K562 (cell line): ENCODE results near the gene NEDD8. TPM values are rescaled to one million over a fixed set of nuclear protein-coding genes. Genes with fewer than 3 reads are reported as not detected.

Experiments
- ARHGAP35 ChIP-seq: fragments of 450-650 bp; IDR thresholded peaks from 2 replicates; pipeline ENCODE4 v1.6.1; 2018; ENCODE audit not compliant: partially characterized antibody
- CC2D1A ChIP-seq: fragments of 450-650 bp; IDR thresholded peaks from 2 replicates; pipeline ENCODE4 v1.6.1; 2017; ENCODE audit warnings: mild to moderate bottlenecking
- CCAR2 ChIP-seq: fragments of 200-400 bp; formaldehyde crosslinking; IDR thresholded peaks from 2 replicates; pipeline ENCODE4 v1.6.1; 2017; ENCODE audit warnings: mild to moderate bottlenecking, low read depth, low read length
- ETV5 ChIP-seq: sonication (generic); formaldehyde crosslinking; IDR thresholded peaks from 2 replicates; pipeline ENCODE4 v1.4.0; 2020; ENCODE audit warnings: low read depth, mild to moderate bottlenecking, missing genetic modification reagents
- FOSL1 ChIP-seq: fragments of 200-800 bp; sonication (Bioruptor generic); conservative IDR thresholded peaks from 2 replicates; pipeline ENCODE4 v1.6.1; 2016; ENCODE audit warnings: missing genetic modification characterization, missing compliant biosample characterization
- HLTF ChIP-seq: fragments of 450-650 bp; IDR thresholded peaks from 2 replicates; pipeline ENCODE4 v1.6.1; 2016
- KAT8 ChIP-seq: fragments of 450-650 bp; IDR thresholded peaks from 2 replicates; pipeline ENCODE4 v1.6.1; 2016; ENCODE audit warnings: low read depth, mild to moderate bottlenecking
- KDM1A ChIP-seq, 2 experiments: fragments of 450-650 bp; IDR thresholded peaks; 2 replicates each; pipeline ENCODE4 v1.6.1; 2016; ENCODE audit warnings: mild to moderate bottlenecking in 2 of 2
- NFIX ChIP-seq: fragments of 250-450 bp; sonication (Bioruptor Pico); IDR thresholded peaks from 2 replicates; pipeline ENCODE4 v1.4.0; 2020; ENCODE audit warnings: low read depth, mild to moderate bottlenecking, moderate library complexity
- NR2C2 ChIP-seq, 2 experiments: fragments of 200-800 bp in 1 of 2; sonication (Bioruptor generic) in 1 of 2; sonication (generic) in 1 of 2; formaldehyde crosslinking in 1 of 2; IDR thresholded peaks; 2 replicates each; pipeline versions ENCODE4 v1.6.1 to v1.8.0; 2016 to 2022; ENCODE audit warnings: mild to moderate bottlenecking in 1 of 2, missing compliant biosample characterization in 1 of 2, missing genetic modification characterization in 1 of 2, missing genetic modification reagents in 1 of 2
- RAD51 ChIP-seq: fragments of 450-650 bp; IDR thresholded peaks from 2 replicates; pipeline ENCODE4 v1.7.1; 2016; ENCODE audit warnings: low read depth, mild to moderate bottlenecking, borderline replicate concordance
- RNF2 ChIP-seq: sonication (generic); IDR thresholded peaks from 2 replicates; pipeline ENCODE4 v1.6.1; 2016
- SIN3B ChIP-seq: fragments of 450-650 bp; IDR thresholded peaks from 2 replicates; pipeline ENCODE4 v1.6.1; 2017; ENCODE audit warnings: low read depth, mild to moderate bottlenecking, moderate library complexity
- SMC3 ChIP-seq: conservative IDR thresholded peaks from 2 replicates; pipeline ENCODE4 v1.6.1; 2011; ENCODE audit warnings: low read depth, low read length, improper control_type of control experiment; ENCODE audit not compliant: insufficient read depth
- TBP ChIP-seq: optimal IDR thresholded peaks from 2 replicates; pipeline ENCODE3; 2011; ENCODE audit warnings: low read depth, low read length, improper control_type of control experiment
- TCF3 ChIP-seq: sonication (generic); formaldehyde crosslinking; IDR thresholded peaks from 2 replicates; pipeline ENCODE4 v1.4.0; 2020; ENCODE audit warnings: mild to moderate bottlenecking, missing genetic modification reagents
- ZBED1 ChIP-seq: IDR thresholded peaks from 2 replicates; pipeline ENCODE4 v1.6.1; 2014
- ZNF12 ChIP-seq: sonication (generic); formaldehyde crosslinking; IDR thresholded peaks from 2 replicates; pipeline ENCODE4 v1.4.0; 2020; ENCODE audit warnings: mild to moderate bottlenecking, missing genetic modification reagents
- polyA plus RNA-seq, 8 experiments: library from polyadenylated mRNA; depleted of rRNA in 4 of 8; stranded (reverse) in 5 of 8; unstranded in 3 of 8; fragments of >200 nt; fragmentation: Nextera tagmentation in 2 of 8; fragmentation: Illumina TruSeq in 1 of 8; extraction: Ambion mirVana in 2 of 8; extraction: Trizol in 1 of 8; gene quantifications; 2 replicates each; pipeline versions ENCODE4 v1.2.1 to v1.2.3, GENCODE V29; 2011 to 2014; ENCODE audit warnings: inconsistent platforms in 1 of 8, missing spikeins in 1 of 8
- total RNA-seq, 7 experiments: library from RNA; depleted of rRNA in 6 of 7; stranded (reverse); fragments of >200 nt in 6 of 7; fragmentation: Illumina TruSeq in 2 of 7; extraction: Trizol in 2 of 7; gene quantifications; 2 replicates each; pipeline versions ENCODE4 v1.2.1 to v1.2.3, GENCODE V29; 2011 to 2021; ENCODE audit warnings: low replicate concordance in 1 of 7
- TF ChIP-seq, protein P1 (sequence below): fragments of 250-450 bp; sonication (Bioruptor Pico); IDR thresholded peaks from 2 replicates; pipeline ENCODE4 v1.4.0; 2020; ENCODE audit warnings: mild to moderate bottlenecking
- TF ChIP-seq, protein P2 (sequence below): sonication (generic); formaldehyde crosslinking; IDR thresholded peaks from 2 replicates; pipeline ENCODE4 v1.8.0; 2022; ENCODE audit warnings: mild to moderate bottlenecking, low read depth, missing genetic modification reagents
- TF ChIP-seq, protein P3 (sequence below): sonication (generic); IDR thresholded peaks from 2 replicates; pipeline ENCODE4 v1.6.1; 2016
- TF ChIP-seq, protein P4 (sequence below), 2 experiments: fragments of 150-350 bp in 1 of 2; IDR thresholded peaks; 2 replicates each; pipeline ENCODE4 v1.6.1; 2012 to 2016; ENCODE audit warnings: low read depth in 2 of 2, low read length in 2 of 2, mild to moderate bottlenecking in 1 of 2, moderate library complexity in 1 of 2

The NEDD8 gene
- total and polyA plus RNA-seq, 9 of the 15 experiments (the other 6 are each of a cell fraction or from before 2014, with no cell fraction given), result 142 to 691 (median 260) TPM

DNA sequence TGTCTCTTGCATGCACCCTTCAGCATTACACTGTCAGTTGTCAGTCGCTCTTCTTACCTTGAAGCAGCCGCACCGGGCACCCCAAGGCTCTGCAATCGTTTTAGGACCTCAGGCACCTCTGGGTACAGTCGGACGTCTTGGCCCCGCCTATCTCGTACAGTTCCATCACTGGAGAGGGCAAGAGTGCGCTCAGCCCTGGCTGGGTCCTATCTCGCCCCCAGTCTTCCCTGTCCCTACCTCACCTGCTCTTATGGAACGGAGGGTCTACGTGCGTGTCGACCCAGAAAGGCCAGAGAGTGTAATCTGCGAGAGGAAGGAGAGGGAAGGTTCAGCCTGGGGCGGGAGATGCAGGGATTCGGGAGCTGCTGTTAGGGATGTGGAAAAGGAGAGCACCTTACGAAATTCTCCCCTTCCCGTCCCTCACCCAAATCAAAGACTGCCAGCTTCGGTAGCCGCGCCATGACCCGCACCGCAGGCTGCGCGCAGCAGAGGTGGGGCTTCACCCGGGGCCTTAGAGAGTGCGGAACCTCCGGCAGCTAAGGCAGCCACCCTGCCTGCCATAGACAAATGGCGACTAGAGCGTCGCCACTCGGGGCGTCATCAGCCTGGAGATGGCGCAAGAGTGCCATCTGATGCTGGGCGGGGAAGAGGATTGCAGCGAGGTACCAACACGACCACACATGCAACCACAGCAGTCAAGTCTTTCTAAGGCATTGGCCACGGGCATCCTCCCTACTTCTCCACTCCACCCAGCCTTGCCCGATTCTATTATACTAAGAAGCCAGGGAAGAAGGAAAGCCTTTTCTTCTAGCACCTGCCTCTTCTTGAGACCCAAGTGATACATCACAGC, 16.4 kb downstream of the NEDD8 start, which contains the start of gene MDP1 (continued):
- TF ChIP-seq, protein P1, sequence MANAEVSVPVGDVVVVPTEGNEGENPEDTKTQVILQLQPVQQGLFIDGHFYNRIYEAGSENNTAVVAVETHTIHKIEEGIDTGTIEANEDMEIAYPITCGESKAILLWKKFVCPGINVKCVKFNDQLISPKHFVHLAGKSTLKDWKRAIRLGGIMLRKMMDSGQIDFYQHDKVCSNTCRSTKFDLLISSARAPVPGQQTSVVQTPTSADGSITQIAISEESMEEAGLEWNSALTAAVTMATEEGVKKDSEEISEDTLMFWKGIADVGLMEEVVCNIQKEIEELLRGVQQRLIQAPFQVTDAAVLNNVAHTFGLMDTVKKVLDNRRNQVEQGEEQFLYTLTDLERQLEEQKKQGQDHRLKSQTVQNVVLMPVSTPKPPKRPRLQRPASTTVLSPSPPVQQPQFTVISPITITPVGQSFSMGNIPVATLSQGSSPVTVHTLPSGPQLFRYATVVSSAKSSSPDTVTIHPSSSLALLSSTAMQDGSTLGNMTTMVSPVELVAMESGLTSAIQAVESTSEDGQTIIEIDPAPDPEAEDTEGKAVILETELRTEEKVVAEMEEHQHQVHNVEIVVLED (CRISPR knock-in tag), result no peak
- TF ChIP-seq FOSL1 (no peak; the same call in 1 of the 2 replicates), ZNF12 (CRISPR knock-in tag) (no peak), TCF3 (CRISPR knock-in tag) (no peak), KAT8 (no peak), RNF2 (no peak), ARHGAP35 (no peak), SMC3 (no peak; the same call in 1 of the 2 replicates), KDM1A (IDR thresholded peaks at IDR 0.05) (no peak), ZBED1 (no peak), TBP (peak; percentile 59), NFIX (CRISPR knock-in tag) (no peak), RAD51 (no peak), SIN3B (0 out of 2 replicates have a peak, but pooled peaks have one; percentile 43), HLTF (no peak), CC2D1A (no peak), CCAR2 (no peak), ETV5 (CRISPR knock-in tag) (no peak), NR2C2 (CRISPR knock-in tag; IDR thresholded peaks at IDR 0.05) (no peak), NR2C2 (tag; IDR thresholded peaks at IDR 0.05) (no peak; the same call in 1 of the 2 replicates)
- TF ChIP-seq, protein P2, sequence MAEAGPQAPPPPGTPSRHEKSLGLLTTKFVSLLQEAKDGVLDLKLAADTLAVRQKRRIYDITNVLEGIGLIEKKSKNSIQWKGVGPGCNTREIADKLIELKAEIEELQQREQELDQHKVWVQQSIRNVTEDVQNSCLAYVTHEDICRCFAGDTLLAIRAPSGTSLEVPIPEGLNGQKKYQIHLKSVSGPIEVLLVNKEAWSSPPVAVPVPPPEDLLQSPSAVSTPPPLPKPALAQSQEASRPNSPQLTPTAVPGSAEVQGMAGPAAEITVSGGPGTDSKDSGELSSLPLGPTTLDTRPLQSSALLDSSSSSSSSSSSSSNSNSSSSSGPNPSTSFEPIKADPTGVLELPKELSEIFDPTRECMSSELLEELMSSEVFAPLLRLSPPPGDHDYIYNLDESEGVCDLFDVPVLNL, result no peak
- TF ChIP-seq, protein P3, sequence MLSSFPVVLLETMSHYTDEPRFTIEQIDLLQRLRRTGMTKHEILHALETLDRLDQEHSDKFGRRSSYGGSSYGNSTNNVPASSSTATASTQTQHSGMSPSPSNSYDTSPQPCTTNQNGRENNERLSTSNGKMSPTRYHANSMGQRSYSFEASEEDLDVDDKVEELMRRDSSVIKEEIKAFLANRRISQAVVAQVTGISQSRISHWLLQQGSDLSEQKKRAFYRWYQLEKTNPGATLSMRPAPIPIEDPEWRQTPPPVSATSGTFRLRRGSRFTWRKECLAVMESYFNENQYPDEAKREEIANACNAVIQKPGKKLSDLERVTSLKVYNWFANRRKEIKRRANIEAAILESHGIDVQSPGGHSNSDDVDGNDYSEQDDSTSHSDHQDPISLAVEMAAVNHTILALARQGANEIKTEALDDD, result no peak
- TF ChIP-seq, protein P4, sequence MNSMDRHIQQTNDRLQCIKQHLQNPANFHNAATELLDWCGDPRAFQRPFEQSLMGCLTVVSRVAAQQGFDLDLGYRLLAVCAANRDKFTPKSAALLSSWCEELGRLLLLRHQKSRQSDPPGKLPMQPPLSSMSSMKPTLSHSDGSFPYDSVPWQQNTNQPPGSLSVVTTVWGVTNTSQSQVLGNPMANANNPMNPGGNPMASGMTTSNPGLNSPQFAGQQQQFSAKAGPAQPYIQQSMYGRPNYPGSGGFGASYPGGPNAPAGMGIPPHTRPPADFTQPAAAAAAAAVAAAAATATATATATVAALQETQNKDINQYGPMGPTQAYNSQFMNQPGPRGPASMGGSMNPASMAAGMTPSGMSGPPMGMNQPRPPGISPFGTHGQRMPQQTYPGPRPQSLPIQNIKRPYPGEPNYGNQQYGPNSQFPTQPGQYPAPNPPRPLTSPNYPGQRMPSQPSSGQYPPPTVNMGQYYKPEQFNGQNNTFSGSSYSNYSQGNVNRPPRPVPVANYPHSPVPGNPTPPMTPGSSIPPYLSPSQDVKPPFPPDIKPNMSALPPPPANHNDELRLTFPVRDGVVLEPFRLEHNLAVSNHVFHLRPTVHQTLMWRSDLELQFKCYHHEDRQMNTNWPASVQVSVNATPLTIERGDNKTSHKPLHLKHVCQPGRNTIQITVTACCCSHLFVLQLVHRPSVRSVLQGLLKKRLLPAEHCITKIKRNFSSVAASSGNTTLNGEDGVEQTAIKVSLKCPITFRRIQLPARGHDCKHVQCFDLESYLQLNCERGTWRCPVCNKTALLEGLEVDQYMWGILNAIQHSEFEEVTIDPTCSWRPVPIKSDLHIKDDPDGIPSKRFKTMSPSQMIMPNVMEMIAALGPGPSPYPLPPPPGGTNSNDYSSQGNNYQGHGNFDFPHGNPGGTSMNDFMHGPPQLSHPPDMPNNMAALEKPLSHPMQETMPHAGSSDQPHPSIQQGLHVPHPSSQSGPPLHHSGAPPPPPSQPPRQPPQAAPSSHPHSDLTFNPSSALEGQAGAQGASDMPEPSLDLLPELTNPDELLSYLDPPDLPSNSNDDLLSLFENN (IDR thresholded peaks at IDR 0.05; ENCODE audit: low read depth in 2 of 2, low read length in 2 of 2), result no peak
